Measurements from ENCODE around the gene FAM227B.
"Not testable (repeated sequence)": the region's sequence is repeated elsewhere in the genome, so short reads cannot be mapped to it uniquely, and the experiment has no call there.

FAM227B gene

GRCh38 chr15:49620658-49621368 is at the start of gene FAM227B, which contains the start of gene DTWD1:
Gene FAM227B, minus strand, starts transcription at chr15:49620818. Its CDS starts 5,647 bp downstream, at chr15:49615171.
Gene DTWD1, plus strand, starts transcription at chr15:49621048. Its CDS starts 4,120 bp downstream, at chr15:49625168.
- DNase-seq: peak; percentile 89

- no peak for DNase-seq
Observed at GRCh38 chr15:49669288-49669687, 48.7 kb upstream of the FAM227B start.

DNA sequence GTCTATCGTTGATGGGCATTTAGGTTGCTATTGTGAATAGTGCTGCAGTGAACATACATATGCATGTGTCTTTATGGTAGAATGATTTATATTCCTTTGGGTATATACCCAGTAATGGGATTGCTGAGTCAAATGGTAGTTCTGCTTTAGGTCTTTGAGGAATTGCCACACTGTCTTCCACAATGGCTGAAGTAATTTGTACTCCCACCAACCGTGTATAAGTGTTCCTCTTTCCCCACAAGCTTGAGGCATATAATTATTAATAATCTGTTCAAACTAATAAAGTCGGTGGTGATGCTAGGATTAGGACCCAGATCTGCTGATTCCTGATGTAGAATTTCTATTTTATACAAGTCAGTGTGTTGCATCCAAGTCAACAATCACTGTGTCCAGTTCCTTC is 45.9 kb upstream of the FAM227B start:
- DNase-seq: not testable (repeated sequence)

- no peak for DNase-seq
Observed at GRCh38 chr15:49664716-49665115, 44.1 kb upstream of the FAM227B start.

GRCh38 chr15:49656734-49657133 is 36.1 kb upstream of the FAM227B start:
- no peak for DNase-seq

DNA sequence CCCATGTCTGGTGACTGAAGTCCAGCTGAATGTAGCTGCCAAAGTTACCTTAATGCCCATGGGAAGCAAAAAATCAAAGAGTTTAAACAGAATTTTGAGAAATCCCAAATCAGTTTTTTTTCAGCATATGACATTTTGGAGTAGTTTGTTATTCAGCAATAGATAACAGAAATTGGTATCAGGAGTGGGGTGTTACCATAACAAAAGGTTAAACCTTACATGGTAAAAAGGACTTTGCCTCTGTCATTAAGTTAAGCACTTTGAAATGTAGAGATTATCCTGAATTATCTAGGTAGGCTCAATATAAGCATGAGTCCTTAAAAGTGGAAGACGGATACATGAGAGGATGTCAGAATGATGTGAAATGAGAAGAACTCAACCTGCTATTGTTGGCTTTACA is 32.3 kb upstream of the FAM227B start:
- DNase-seq: no peak

GRCh38 chr15:49650676-49651075 is 30.1 kb upstream of the FAM227B start:
- DNase-seq: no peak

DNA sequence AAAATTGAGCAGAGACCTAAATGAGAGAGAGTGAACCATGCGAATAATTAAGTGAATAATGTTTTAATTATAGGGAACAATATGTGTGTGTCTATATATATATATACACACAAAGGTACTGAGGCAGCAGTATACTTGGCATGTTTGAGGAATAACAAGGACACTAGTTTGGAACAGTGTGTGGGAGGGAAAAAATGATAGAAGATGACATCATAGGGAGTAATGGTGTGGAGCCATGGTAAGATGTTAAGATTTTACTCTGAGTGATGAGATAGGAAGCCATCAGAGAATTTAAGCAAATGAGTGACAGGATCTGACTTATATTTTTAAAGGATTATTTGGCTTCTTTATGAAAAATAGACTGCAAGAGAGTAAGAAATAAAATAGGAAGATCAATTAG is 29.4 kb upstream of the FAM227B start:
- no peak for DNase-seq

DNA sequence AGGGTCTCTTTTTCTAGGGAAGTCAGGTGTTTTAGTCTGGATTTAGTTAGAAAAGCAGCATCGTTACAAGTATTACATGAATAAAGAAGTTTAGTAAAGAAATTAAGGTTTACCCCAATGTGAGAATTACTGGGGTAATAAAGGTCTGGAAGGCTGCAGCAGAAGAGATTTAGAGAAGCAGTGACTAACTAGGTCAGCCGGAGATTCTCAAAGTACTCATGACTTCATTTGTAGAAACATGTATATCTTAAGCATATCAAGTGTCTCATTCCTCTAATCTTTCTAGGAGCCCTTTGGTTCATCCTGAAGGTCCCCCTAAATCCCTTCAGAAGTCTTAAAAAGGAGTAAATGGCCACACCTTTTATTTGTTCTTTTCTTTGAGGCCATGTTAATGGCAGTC is 26.3 kb upstream of the FAM227B start:
- no peak for DNase-seq

DNA sequence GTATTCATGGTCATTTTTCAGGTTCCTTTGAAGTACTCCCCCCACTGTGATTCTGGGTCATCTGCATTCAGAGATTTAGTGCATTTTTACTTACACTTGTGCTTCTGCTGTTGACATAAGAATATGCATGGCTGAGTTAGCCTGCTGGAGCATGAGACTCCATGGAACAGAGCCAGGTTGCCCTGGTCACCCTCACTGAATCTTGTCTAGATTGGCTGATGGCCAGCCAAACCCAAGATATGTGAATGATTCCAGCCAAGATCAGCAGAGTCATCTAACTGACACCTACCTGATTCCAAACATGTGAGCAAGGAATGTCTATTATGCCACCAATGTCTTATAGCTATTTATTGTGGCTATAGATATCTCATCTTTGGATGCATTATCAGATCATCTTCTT is 25.3 kb upstream of the FAM227B start:
- DNase-seq: peak; percentile 17

GRCh38 chr15:49645277-49645676 is 24.7 kb upstream of the FAM227B start:
- no peak for DNase-seq

GRCh38 chr15:49644364-49644794 is 23.8 kb upstream of the FAM227B start:
- DNase-seq: no peak

DNA sequence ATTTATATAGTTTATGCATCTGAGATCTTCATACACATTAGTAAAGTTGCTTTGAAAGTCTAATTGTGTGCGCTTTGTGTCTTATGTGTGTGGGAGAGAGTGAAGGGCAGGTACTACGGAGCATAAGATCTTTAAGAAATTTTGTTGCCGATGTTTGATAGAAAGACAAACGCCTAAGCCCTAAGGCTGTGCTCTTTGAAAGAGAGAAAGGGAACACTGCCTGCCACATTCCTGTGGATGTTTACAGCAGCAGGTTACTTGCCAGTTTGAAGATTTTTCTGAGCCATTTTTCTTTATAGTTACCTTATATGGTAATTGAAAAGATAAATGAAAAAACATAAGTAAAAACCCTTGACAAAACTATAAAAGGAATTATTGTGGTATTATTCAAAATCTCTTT is 17.2 kb upstream of the FAM227B start:
- no peak for DNase-seq

GRCh38 chr15:49628379-49628778 is 7.8 kb upstream of the FAM227B start:
- no peak for DNase-seq

DNA sequence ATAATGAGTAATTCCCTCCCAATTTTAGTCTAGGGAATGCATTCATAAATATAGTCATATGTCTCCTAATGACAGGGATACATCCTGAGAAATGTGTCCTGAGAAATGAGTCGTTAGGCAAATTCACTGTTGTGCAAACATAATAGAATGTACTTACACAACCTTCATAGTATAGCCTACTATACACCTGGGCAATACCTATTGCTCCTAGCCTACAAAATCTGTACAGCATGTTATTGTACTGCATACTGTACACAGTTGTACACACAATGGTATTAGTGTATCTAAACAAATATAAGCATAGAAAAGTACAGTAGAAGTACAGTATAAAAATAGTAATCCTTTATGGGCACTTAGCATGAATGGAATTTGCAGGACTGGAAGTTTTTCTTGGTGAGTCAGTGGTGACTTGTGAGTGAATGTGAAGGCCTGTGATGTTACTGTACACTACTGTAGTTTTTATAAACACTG is 6.8 kb upstream of the FAM227B start:
- DNase-seq: no peak

GRCh38 chr15:49625460-49626036 is 4.9 kb upstream of the FAM227B start:
- DNase-seq: no peak

GRCh38 chr15:49624056-49624455 is 3.4 kb upstream of the FAM227B start:
- DNase-seq: no peak

DNA sequence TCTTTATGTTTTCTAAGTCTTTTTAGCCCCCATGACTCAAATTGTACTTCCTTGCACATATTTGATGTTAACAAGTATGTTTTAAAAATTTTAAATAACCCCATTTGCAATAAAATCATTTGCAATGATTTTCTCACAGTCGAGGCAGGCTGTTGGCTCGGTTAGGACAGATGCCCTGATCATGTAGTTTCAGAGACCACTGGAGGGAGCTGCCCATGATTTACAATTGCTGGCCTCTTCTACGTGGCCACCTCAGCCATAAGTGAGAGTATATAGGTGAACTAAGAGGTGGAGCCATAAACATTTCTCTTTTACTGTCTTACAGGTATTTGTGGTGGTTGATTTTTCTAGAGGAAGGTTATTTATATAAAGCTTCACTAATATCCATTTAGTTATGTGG is 1.9 kb upstream of the FAM227B start:
- no peak for DNase-seq

- no peak for DNase-seq
Observed at GRCh38 chr15:49621887-49622286, 1.3 kb upstream of the FAM227B start.

- peak; percentile 34 for DNase-seq
Observed at GRCh38 chr15:49621401-49621811, 788 bp upstream of the FAM227B start.

GRCh38 chr15:49620199-49620598 is 419 bp downstream of the FAM227B start:
- DNase-seq: no peak

DNA sequence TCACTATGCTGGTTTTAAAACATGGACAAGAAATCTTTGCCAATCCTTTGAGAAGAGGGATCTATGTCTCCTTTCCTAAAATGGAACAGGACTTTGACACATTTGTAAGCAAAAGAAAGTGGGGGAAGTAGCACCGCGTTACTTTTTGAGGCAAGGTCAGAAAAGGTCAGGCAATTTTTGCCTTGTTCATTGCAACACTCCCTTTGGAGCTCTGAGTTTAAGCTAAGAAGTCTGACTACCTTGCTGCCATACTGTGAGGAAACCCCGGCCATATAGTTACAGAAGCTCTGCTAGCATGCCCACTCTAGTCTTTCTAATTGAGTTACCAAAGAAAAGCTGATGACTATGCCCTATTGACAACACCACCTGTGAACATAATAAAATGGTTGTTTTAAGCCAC is 1.4 kb downstream of the FAM227B start:
- DNase-seq: no peak

DNA sequence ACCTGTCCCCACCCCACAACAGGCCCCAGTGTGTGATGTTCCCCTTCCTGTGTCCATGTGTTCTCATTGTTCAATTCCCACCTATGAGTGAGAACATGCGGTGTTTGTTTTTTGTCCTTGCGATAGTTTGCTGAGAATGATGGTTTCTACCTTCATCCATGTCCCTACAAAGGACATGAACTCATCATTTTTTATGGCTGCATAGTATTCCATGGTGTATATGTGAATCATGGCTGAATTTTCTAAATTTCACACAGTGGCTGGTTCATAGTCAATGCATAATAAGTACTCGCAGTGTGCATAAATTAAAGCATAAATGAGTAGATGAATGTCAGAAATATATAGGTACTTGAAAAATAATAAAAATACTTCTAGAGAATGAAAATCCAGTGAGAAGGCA is 8.4 kb downstream of the FAM227B start:
- not testable (repeated sequence) for DNase-seq

DNA sequence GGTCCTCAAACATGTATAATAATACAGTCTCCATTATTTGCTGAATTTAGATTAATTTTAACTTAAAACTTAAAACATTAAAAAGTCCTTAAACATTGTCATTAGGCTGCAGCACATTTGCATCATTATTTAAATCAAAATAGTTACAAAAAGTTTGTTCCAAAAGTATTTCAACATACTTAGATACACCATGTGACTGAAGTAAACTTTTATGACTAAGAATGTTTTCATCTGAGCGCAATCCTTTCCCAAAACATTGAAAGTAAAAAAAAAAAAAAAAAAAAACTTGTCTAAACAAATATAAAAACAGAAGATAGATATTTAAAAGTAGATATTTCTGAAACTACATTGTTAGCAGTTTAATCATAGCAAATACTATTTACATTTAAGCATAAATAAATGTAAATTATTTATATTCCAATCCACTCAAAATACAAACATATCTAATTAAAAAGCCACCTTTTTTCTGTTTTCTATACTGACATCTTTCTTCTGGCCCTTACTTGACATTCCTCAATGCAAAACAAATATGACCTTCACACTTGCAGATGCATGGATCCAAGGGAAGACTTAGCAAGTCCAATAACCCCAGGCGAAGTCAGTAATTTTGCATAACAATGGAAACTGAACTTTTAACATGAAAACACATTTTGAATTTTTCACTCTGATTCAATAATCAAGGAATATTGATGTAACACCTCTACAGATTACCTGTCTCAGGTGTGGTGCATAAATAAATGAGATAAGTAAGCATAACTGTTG is 10.3 kb downstream of the FAM227B start:
- DNase-seq: no peak
